Thoracic aorta (tissue), 2 donors: ENCODE data around the gene DEDD2. TPM values are rescaled to one million over a fixed set of nuclear protein-coding genes. Genes with fewer than 3 reads are reported as not detected.

Experiments
- ATAC-seq: fragments of 150-250 bp; one replicate; pipeline ENCODE4 v1.8.0; 2017; ENCODE audit warnings: low read depth; ENCODE audit not compliant: insufficient number of reproducible peaks, low FRiP score
- DNase-seq: peaks from one replicate; pipeline ENCODE4 v3.0.0-alpha.2; 2020; ENCODE audit warnings: low spot score
- H3K27ac ChIP-seq, 2 donors: fragments of 200-600 bp; sonication (generic); 1 replicate in 1 of 2; 2 replicates in 1 of 2; pipeline ENCODE4 v1.5.1; 2016; ENCODE audit warnings: mild to moderate bottlenecking in 2 of 2, moderate library complexity in 2 of 2
- H3K27me3 ChIP-seq: fragments of 200-600 bp; sonication (generic); replicated peaks from 2 replicates; pipeline ENCODE4 v1.6.0; 2016; ENCODE audit warnings: mild to moderate bottlenecking; ENCODE audit not compliant: insufficient read depth
- H3K36me3 ChIP-seq: fragments of 200-600 bp; sonication (generic); one replicate; pipeline ENCODE4 v1.5.1; 2016
- H3K4me1 ChIP-seq, 2 donors: fragments of 200-600 bp; sonication (generic); 1 replicate in 1 of 2; 2 replicates in 1 of 2; pipeline versions ENCODE4 v1.5.1 to v1.6.0; 2016; ENCODE audit warnings: low read depth in 2 of 2, mild to moderate bottlenecking in 1 of 2; ENCODE audit not compliant: control insufficient read depth in 1 of 2
- H3K4me3 ChIP-seq: fragments of 200-600 bp; sonication (generic); 2 replicates; pipeline ENCODE4 v1.5.1; 2016; ENCODE audit warnings: mild to moderate bottlenecking
- H3K9me3 ChIP-seq: fragments of 200-600 bp; sonication (generic); 2 replicates; pipeline ENCODE4 v1.5.1; 2016
- CTCF ChIP-seq: fragments of 200-600 bp; sonication (generic); IDR thresholded peaks from one replicate; pipeline ENCODE4 v1.5.1; 2019; ENCODE audit warnings: antibody characterized with exemption
- total RNA-seq, 2 donors: library from RNA; depleted of rRNA; stranded (reverse); fragments of >200 nt; gene quantifications; one replicate each; pipeline versions ENCODE4 v1.1.0 to v1.2.3, GENCODE V29; 2016

The DEDD2 gene
- total RNA-seq, 2 donors from 2014 or later = 21.7 to 33.2 TPM

DNA sequence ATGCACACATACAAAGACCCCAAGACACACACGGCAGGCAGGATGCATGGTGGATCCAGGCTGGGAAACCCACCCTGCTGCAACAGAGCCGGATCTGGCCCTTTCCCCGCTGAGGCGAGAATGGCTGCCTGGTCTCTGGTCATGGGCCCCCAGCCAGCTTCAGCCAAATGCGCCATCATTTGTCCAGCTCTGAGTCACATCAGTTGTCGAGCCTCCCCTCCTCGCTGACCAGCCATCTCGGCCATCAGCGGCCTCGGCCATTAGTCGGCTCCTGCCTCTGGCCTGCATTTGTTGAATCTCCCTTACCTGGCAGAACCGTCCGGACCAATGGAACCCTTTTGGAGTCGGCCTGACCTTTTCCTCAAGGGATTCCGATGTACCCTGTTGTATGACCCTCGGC is 46.8 kb downstream of the DEDD2 start:
- ATAC-seq = no peak
- Histone ChIP-seq H3K27me3 (no peaks in the 10 kb centered on the region), H3K4me1 (peaks cover 1 to 4% of the 10 kb centered on the region in 2 donors), H3K27ac (no peak overlapping the region), H3K9me3 (no peaks in the 10 kb centered on the region), H3K4me3 (no peak overlapping the region), H3K36me3 (no peaks in the 10 kb centered on the region)
- TF ChIP-seq CTCF = no peak
- no peak for DNase-seq

DNA sequence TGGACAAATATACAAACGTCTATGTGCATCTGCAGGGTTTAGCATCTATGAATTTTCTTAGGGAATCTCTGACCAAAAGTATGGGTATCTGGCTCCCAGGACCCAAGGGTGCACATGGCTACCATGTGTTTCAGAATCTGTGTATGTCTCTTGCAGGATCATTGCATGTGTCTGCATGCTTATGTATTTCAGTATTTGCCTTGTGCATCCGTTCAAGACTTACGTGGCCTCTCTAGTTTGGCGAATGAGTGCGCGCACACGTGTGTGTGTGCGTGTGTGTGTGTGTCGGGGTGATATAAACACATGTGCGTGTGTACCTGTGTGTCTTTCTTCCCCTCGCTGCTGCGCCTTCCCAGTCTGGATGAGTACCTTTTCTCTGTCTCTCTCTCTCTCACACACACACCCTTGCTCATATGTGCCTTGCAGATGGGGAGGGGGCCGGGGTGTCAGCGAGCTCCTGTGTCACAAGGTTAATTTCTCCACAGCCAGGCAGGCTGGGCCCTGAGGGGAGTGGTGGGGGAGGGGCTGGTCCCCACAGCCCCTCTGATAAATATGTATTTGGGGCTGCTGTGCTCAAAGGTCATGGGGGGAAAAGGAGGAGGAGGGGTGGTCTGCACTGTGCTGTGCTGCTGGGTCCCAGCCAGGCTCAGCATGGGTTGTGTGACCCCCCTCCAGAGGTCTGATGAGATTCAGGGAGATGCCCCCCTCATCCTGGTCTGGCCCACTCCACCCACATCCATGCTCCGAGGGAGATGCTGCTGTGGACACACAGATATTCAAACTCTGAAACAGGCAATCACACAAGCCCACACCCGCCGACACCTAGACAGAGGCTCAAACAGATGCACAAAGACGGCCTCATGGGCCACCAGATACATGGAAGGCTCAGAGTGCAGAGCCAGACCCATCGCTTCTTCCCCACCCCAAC is 47.7 kb downstream of the DEDD2 start:
- no peak for ATAC-seq
- Histone ChIP-seq H3K27me3 (no peaks in the 10 kb centered on the region), H3K27ac (no peak overlapping the region), H3K9me3 (no peaks in the 10 kb centered on the region), H3K36me3 (no peaks in the 10 kb centered on the region), H3K4me3 (no peak overlapping the region), H3K4me1 (no peaks in the 10 kb centered on the region)
- no peak for TF ChIP-seq CTCF
- no peak for DNase-seq

GRCh38 chr19:42168206-42168605 is 49.3 kb downstream of the DEDD2 start:
- no peak overlapping the region for H3K27ac ChIP-seq
- no peak for TF ChIP-seq CTCF
- ATAC-seq (no peak), DNase-seq (no peak)
- H3K36me3 ChIP-seq = no peaks in the 10 kb centered on the region
- no peaks in the 10 kb centered on the region for H3K9me3 ChIP-seq
- no peaks in the 10 kb centered on the region for H3K4me1 ChIP-seq
- H3K27me3 ChIP-seq = no peaks in the 10 kb centered on the region
- H3K4me3 ChIP-seq = no peak overlapping the region

- Histone ChIP-seq H3K4me3 (no peak overlapping the region), H3K27ac (no peak overlapping the region), H3K4me1 (no peaks in the 10 kb centered on the region), H3K9me3 (no peaks in the 10 kb centered on the region), H3K27me3 (no peaks in the 10 kb centered on the region), H3K36me3 (no peaks in the 10 kb centered on the region)
- ATAC-seq (no peak), DNase-seq (no peak)
- no peak for TF ChIP-seq CTCF
These were observed 51.2 kb downstream of the DEDD2 start for GRCh38 chr19:42166316-42166715.

GRCh38 chr19:42165146-42165545 is 52.3 kb downstream of the DEDD2 start:
- TF ChIP-seq CTCF = no peak
- Histone ChIP-seq H3K4me1 (no peaks in the 10 kb centered on the region), H3K36me3 (no peaks in the 10 kb centered on the region), H3K9me3 (no peaks in the 10 kb centered on the region), H3K27me3 (no peaks in the 10 kb centered on the region), H3K4me3 (no peak overlapping the region), H3K27ac (no peak overlapping the region)
- no peak for ATAC-seq
- DNase-seq = no peak
